Erythroblast (primary cell): Measurements from ENCODE around the gene NAT16.
"Not testable (repeated sequence)": the region's sequence is repeated elsewhere in the genome, so short reads cannot be mapped to it uniquely, and the experiment has no call there.

Experiments used
- DNase-seq, 2 experiments: peaks; one replicate each; lab custom pipeline; 2025; lab: John Stamatoyannopoulos, UW
- GATA1 ChIP-seq: IDR thresholded peaks from 2 replicates; pipeline ENCODE4 v1.6.1; 2011; ENCODE audit warnings: low read depth, mild to moderate bottlenecking, control low read depth, low read length, moderate library complexity
- POLR2A ChIP-seq: IDR thresholded peaks from 2 replicates; pipeline ENCODE4 v1.6.1; 2011; ENCODE audit warnings: mild to moderate bottlenecking, low read length

Gene NAT16

DNA sequence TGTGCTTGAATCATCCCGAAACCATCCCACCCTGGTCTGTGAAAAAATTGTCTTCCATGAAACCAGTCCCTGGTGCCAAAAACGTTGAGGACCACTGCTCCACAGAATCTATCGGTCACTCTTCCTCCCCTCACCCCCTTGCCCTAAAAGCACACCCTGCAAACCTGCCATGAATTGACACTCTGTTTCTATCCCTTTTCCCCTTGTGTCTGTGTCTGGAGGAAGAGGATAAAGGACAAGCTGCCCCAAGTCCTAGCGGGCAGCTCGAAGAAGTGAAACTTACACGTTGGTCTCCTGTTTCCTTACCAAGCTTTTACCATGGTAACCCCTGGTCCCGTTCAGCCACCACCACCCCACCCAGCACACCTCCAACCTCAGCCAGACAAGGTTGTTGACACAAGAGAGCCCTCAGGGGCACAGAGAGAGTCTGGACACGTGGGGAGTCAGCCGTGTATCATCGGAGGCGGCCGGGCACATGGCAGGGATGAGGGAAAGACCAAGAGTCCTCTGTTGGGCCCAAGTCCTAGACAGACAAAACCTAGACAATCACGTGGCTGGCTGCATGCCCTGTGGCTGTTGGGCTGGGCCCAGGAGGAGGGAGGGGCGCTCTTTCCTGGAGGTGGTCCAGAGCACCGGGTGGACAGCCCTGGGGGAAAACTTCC, 54.0 kb downstream of the NAT16 start:
- no peak for DNase-seq
- TF ChIP-seq POLR2A = no peak
- TF ChIP-seq GATA1 = no peak

DNA sequence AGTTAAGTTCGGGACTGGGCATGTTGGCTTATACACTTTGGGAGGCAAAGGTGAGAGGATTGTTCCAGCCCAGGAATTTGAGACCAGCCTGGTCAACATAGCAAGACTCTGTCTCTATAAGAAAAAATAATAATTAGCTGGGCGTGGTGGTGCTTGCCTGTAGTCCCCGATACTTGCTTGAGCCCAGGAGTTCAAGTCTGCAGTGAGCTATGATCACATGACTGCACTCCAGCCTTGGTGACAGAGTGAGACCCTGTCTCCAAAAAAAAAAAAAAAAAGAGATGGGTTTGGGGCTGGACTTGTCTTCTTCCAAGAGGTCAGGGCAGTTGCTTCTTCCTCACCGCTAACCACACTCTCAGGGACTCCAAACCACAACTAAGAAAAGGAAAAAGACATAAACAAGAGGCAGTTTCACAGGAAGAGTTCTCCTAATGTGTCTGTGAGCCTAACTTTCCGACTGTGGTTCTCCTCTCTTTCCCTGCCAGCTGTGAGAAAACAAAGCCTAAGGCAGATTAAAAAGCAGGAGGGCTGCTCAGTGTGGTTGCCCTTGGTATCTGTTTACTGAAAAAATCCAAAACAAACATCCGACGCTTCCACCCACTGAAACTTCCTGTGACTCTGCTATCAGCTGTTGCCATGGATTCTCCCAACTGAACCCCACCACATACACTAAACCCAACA, 55.6 kb downstream of the NAT16 start:
- TF ChIP-seq GATA1 (no peak), POLR2A (peak; percentile 15)
- no peak for DNase-seq

DNA sequence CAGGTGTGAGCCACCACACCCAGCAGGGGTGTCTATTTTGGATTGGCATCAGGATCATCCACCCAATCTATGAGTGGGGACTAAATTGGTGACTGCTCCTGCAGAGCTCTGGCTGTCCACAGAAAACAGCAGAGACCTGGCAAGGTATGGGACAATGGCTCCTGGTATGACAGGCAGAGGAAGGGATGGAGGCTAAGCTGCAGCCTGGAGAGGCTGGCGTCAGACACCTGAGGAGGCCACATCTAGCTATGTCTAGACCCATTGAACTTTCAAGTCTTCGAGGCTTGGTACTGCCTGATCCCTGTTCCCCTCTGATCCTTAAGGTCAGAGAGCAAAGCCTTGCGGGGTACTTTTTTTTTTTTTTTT, 56.4 kb downstream of the NAT16 start:
- TF ChIP-seq POLR2A (no peak), GATA1 (no peak)
- DNase-seq = no peak

DNA sequence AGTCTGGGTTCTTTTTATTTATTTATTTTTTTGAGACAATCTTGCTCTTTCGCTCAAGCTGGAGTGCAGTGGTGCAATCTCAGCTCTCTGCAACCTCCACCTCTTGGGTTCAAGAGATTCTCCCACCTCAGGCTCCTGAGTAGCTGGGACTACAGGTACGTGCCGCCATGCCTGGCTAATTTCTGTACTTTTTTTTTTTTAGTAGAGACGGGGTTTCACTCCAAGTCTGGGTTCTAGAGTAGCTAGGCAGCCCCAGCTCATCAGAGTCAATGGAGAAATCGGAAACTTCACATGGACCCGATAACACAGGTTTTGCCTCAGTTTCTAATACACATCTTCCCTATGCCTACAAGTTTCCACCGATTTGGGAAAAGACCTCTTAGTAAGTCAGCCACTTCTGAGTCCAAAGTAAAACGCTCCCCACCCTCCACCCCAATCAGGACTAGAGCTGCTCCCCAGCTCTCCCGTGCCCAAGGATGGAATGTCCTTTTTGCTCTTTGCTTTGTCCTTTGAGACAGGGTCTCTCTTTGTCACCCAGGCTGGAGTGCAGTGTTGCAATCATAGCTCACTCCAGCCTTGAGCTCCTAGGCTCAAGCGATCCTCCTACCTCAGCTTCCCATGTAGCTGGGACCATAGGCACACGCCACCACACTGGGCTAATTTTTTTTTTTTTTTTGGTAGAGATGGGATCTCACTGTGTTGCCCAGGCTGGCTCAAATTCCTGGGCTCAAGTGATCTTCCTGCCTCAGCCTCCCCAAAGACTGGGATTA, 57.0 kb downstream of the NAT16 start:
- DNase-seq = no peak
- no peak for TF ChIP-seq POLR2A
- no peak for TF ChIP-seq GATA1

DNA sequence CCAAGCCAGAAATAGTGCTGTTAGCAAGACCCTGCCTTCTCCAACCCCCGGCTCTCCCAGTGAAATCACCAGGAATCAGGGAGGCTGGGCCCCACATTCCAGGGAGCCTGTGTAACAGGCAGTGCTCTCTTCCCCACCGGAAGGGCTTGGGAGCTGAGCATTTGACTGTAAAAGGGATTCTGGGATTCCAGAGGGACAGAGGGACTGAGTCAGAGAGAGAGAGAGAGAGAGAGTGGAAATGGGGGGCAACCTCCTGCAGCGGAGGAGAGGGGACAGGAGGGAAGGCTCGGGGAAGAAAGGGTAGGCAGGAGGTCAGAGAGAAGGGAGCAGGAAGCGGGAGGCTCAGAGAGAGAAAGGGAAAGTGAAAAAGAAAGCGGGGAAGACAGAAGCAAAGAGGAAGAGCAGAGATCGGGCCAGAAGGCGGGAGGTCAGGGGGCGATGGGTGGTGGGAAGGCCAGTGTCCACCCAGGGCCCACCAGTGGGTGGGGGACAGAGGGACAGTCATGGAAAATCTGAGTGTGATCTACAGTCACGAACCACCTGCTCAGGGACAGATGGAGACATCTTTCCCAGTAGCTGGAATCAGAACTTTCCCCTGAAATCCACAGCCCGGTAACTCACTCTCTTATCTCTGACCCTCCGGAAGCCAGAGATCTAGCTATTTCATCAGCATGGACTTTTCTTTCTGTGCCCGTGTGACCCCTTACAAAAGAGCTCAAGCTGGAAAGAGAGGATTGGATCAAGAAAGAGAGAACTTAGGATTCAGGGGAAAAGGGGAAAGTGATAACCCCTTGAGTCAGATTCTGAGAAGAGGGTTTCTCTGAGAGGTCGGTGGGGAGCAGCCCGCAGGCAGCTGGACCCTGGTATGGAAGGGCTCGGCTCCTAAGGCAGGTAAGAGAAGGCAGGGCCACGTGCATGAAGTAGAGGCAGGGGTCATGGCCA, 57.8 kb downstream of the NAT16 start:
- TF ChIP-seq POLR2A (no peak), GATA1 (no peak)
- no peak for DNase-seq

DNA sequence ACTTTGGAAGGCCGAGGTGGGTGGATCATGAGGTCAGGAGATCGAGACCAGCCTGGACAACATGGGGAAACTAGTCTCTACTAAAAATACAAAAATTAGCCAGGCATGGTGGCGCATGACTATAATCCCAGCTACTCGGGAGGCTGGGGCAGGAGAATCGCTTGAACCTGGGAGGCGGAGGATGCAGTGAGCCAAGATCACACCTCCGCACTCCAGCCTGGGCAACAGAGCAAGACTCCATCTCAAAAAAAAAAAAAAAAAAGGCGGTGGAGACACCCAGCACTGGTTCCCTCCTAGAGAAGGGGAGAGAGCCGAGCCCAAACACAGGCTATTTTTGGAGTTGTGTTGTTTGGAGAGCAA, 58.5 kb downstream of the NAT16 start:
- DNase-seq = not testable (repeated sequence)
